HG03135 (cell line): ENCODE data around the gene STAB1.

Source experiments
- ATAC-seq: cut with Tn5 transposase; IDR thresholded peaks from one replicate; pipeline ENCODE4 v1.9.1; 2021; ENCODE audit warnings: mild to moderate bottlenecking, moderate library complexity; ENCODE audit not compliant: unreplicated experiment

Gene STAB1

GRCh38 chr3:52503788-52504424, 8.8 kb downstream of the STAB1 start:
- no peak for ATAC-seq

DNA sequence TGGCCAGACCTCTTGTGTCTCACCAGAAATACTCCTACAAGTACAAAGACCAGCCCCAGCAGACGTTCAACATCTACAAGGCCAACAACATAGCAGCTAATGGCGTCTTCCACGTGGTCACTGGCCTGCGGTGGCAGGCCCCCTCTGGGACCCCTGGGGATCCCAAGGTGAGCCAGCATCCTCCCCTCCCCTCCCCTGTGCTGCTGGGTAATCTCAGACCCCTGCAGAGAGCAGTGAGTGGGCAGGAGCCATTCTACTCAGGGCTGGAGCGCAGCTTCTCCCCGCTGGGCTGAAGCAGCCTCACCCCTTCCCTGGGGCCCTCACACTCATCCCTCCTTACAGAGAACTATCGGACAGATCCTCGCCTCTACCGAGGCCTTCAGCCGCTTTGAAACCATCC, 9.8 kb downstream of the STAB1 start:
- no peak for ATAC-seq

DNA sequence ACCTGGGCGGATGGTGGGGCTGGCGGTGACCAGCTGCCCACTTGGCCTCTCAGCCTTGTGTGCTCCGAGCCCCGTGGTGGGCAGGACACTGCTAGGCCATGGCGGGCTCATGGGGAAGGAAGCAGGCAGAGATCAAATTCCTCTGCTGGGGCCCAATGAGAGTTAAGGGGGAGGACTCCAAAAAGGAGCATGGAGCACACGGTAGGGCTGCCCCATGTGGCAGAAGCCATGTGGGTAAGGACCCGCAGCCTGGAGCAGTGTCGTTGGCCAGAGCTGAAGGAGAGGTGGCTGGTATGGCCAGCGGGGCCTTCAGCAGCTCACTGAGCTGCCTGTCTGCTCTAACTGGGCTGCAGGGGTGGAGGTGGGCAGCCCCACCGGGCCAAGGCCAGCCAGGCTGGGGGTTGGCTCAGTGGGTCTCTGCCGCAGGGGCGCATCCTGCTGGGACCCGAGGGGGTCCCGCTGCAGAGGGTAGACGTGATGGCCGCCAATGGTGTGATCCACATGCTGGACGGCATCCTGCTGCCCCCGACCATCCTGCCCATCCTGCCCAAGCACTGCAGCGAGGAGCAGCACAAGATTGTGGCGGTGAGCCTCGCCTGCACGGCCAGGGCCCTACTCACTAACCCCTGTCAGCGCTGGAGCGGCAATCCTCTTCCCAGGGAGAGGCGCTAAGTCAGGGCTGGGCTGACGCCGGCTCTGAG, 11.3 kb downstream of the STAB1 start:
- no peak for ATAC-seq

DNA sequence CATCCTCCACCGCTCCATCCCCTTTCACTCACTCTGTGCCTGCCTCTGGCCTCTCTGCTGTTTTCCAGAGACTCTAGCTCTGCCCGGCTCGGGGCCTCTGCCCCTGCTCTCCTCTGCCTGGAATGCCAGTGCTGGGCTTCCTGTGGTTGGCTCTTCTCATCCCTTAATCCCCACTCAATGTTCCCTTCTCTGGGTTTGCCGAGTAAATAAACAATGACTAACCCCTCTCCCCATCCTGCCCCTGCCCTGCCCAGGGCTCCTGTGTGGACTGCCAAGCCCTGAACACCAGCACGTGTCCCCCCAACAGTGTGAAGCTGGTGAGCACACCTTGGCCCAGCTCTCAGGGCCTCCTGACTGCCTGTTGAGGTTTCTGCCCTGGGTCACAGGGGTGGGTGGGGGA, 12.2 kb downstream of the STAB1 start:
- ATAC-seq = no peak

DNA sequence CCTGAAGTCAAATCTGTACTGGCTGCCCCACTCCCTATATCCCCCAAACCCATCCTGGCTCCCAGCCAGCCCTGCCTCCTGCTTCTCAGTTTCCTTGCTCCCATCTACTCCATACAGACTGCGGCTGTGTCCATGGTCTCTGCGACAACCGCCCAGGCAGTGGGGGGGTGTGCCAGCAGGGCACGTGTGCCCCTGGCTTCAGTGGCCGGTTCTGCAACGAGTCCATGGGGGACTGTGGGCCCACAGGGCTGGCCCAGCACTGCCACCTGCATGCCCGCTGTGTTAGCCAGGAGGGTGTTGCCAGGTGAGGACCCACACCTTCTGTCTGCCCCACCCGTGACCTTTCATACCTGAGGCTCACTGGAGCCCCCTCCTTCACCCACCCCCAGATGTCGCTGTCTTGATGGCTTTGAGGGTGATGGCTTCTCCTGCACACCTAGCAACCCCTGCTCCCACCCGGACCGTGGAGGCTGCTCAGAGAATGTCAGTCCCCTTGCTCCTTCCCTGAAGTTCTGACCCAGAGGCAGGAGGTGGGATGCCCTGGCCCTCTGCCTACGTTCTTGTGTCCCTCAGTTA, 14.7 kb downstream of the STAB1 start:
- no peak for ATAC-seq

GRCh38 chr3:52511509-52511908, 16.4 kb downstream of the STAB1 start:
- ATAC-seq = no peak

DNA sequence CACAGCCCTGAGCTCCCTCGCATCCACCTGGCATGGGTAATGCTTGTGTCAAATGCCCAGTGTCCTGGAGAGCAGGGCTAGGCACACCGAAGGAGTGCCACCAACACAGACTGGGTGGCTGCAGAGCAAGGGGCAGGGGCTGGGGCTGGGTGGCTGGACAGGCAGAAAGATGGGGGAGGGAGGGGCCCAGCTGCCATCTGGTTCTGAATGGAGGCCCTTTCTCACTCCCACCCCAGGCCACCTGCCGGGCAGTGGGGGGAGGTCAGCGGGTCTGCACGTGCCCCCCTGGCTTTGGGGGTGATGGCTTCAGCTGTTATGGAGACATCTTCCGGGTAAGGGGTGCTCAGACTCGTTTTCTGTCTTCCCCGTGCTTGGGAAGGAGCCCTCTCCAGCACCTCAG, 17.0 kb downstream of the STAB1 start:
- no peak for ATAC-seq

- ATAC-seq = no peak
Measured at GRCh38 chr3:52512727-52513126, 17.6 kb downstream of the STAB1 start.

- ATAC-seq = no peak
Measured at GRCh38 chr3:52513281-52513680, 18.1 kb downstream of the STAB1 start.

GRCh38 chr3:52514576-52514975, 19.4 kb downstream of the STAB1 start:
- no peak for ATAC-seq

DNA sequence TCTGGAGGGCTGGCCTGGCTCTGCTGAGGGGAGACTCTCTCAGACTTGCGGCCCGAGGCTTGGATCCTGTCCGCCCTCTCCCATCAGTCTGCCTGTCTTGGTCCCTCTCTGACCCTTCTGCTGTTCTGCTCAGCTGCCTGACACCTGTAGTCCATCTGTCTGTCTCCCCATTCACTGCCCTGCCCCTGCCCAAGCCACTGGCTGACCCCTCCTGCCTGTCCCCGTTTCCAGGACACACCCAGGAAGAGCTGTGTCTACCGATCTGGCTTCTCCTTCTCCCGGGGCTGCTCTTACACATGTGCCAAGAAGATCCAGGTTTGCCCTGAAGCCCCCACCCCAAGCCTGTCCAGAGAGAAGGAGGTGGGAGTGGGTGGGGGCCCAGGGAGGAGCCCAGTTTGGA, 20.1 kb downstream of the STAB1 start:
- no peak for ATAC-seq

- ATAC-seq = no peak
Measured at GRCh38 chr3:52516509-52517195, 21.5 kb downstream of the STAB1 start.

GRCh38 chr3:52517796-52518722, 22.9 kb downstream of the STAB1 start:
- ATAC-seq = no peak

DNA sequence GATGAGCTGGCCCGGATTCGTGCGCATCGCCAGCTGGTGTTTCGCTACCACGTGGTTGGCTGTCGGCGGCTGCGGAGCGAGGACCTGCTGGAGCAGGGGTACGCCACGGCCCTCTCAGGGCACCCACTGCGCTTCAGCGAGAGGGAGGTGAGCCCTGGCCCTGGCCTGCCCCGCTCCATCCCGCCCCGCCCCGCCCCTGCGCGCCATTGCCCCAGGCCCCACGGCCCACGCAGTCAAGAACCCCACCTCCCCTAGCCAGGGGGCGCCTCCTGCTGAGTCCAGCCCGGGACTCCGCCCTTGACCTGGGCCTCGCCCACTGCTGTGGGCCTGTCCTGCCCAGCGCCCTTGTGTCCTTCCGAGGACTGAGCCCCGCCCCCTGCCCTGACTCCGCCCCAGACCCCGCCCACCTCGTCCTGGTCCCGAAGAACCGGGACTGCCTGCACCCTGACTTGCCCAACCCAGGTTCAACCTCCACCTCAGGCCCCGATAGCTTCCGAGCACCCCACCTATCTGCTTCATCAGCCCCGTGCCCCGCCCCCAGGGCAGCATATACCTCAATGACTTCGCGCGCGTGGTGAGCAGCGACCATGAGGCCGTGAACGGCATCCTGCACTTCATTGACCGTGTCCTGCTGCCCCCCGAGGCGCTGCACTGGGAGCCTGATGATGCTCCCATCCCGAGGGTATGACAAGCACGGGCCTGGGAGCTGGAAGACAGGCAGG, 23.7 kb downstream of the STAB1 start:
- ATAC-seq = no peak

- ATAC-seq = no peak
Measured at GRCh38 chr3:52519445-52520140, 24.5 kb downstream of the STAB1 start.

DNA sequence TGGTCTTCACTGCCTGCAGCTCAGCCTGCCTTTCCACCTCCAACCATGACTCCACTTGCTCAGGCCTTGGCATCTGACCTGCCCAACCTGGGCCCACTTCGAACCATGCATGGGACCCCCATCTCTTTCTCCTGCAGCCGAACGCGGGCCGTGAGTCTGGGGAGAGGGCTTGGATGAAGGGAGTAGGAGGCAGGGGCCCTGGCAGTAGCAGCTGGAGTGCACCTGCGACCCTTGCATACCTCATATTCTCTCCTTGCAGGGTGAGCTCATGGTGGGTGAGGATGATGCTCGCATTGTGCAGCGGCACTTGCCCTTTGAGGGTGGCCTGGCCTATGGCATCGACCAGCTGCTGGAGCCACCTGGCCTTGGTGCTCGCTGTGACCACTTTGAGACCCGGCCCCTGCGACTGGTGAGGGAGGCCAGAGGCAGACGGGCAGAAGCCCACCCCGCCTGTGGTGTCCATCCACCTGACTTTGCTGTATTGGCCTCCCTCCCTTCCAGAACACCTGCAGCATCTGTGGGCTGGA, 25.1 kb downstream of the STAB1 start:
- no peak for ATAC-seq

DNA sequence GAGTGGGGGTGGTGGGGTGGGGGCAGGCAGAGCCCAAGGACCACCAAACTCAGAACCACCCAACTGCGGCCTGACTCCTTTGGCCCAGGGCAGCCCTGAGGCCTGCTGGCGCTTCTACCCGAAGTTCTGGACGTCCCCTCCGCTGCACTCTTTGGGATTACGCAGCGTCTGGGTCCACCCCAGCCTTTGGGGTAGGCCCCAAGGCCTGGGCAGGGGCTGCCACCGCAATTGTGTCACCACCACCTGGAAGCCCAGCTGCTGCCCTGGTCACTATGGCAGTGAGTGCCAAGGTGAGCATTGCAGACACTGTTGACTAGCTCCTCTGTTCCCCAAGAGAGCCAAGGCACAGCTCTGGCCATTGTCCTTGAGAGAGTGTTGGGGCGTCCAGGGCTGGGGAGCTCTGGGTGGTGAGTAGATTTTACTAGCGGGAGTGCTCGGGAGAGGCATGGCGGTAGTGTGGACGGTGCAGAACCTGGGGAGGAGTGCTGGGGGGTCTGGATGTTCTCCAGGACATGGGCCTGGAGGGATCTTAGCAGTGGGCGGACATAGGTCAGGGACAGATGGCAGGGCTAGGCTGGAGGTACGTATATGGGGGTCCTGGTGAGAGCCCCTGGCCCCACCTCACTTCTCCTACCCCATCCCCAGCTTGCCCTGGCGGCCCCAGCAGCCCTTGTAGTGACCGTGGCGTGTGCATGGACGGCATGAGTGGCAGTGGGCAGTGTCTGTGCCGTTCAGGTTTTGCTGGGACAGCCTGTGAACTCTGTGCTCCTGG, 25.8 kb downstream of the STAB1 start:
- no peak for ATAC-seq

- no peak for ATAC-seq
Measured at GRCh38 chr3:52521488-52521824, 26.3 kb downstream of the STAB1 start.
